Right atrium auricular region (tissue), 2 donors: ENCODE measurements around the gene INPP5A. TPM values are rescaled to one million over a fixed set of nuclear protein-coding genes. Genes with fewer than 3 reads are reported as not detected.

Experiments used
- DNase-seq: peaks from one replicate; pipeline ENCODE4 v3.0.0-alpha.2; 2019; ENCODE audit warnings: low spot score
- H3K27ac ChIP-seq, 2 donors: fragments of 200-600 bp; sonication (generic); 1 replicate in 1 of 2; 2 replicates in 1 of 2; pipeline ENCODE4 v1.5.1; 2016 to 2019
- H3K27me3 ChIP-seq, 2 donors: fragments of 200-600 bp; sonication (generic); one replicate each; pipeline versions ENCODE4 v1.5.1 to v1.6.0; 2017 to 2019
- H3K36me3 ChIP-seq: fragments of 200-600 bp; sonication (generic); one replicate; pipeline ENCODE4 v1.5.1; 2016
- H3K4me1 ChIP-seq, 2 donors: fragments of 200-600 bp; sonication (generic); one replicate each; pipeline versions ENCODE4 v1.5.1 to v1.6.0; 2017 to 2019
- H3K4me3 ChIP-seq, 2 donors: fragments of 200-600 bp; sonication (generic); 1 replicate in 1 of 2; 2 replicates in 1 of 2; pipeline ENCODE4 v1.5.1; 2017 to 2019; ENCODE audit warnings: mild to moderate bottlenecking in 1 of 2, moderate library complexity in 1 of 2
- H3K9me3 ChIP-seq, 2 donors: fragments of 200-600 bp; sonication (generic); one replicate each; pipeline ENCODE4 v1.5.1; 2019
- total RNA-seq, 2 donors: library from RNA; depleted of rRNA; stranded (reverse); fragments of >200 nt; gene quantifications; one replicate each; pipeline ENCODE4 v1.1.0, GENCODE V29; 2016
- TF ChIP-seq, protein P1 (sequence below), 2 donors: fragments of 200-600 bp; sonication (generic); IDR thresholded peaks; one replicate each; pipeline ENCODE4 v1.5.1; 2019; ENCODE audit warnings: antibody characterized with exemption in 2 of 2

The INPP5A gene
- total RNA-seq, 2 donors from 2014 or later: 116 to 143 TPM

DNA sequence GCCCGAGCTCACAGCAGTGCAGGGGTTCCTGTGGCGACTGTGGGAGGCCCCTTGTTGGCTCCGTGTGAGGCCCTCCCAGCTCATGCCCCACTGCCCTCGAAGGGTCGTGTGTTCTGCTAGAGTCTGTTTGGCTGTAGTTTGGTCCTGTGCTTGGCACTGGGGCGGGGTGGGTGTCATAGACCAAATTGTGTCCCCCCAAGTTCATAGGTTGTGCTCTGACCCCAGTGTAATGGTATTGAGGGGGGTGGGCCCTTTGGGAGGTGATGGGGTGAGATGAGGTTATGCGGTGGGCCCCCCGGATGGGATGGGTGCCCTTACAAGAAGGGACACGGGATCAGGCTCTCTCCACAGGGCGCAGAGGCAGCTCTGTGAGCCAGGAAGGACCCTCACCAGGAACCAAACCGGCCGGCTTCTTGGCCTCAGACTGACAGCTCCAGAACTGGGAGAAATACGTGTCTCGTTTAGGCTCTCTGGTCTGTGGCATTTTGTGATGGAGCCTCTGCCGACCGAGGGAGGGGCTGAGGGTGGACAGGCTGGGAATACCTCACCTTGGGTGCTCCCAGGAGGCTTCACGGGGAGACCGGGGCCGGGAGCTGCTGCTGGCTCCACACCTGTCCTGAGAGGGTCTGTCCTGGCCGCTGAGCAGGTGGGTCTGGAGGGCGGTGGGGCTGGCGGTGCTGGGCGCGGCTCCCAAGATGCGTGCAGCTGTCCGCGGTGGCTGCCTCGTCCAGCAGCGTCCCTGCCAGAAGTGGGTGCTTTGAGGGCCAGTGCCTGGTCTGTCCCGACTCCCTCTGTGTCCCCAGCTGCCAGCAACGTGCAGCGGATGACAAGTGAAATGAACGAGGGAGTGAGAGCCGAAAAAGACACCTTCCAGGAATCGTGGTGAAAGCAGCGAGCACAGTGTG is 89.4 kb downstream of the INPP5A start:
- no peak for DNase-seq
- TF ChIP-seq, protein P1, sequence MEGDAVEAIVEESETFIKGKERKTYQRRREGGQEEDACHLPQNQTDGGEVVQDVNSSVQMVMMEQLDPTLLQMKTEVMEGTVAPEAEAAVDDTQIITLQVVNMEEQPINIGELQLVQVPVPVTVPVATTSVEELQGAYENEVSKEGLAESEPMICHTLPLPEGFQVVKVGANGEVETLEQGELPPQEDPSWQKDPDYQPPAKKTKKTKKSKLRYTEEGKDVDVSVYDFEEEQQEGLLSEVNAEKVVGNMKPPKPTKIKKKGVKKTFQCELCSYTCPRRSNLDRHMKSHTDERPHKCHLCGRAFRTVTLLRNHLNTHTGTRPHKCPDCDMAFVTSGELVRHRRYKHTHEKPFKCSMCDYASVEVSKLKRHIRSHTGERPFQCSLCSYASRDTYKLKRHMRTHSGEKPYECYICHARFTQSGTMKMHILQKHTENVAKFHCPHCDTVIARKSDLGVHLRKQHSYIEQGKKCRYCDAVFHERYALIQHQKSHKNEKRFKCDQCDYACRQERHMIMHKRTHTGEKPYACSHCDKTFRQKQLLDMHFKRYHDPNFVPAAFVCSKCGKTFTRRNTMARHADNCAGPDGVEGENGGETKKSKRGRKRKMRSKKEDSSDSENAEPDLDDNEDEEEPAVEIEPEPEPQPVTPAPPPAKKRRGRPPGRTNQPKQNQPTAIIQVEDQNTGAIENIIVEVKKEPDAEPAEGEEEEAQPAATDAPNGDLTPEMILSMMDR (IDR thresholded peaks at IDR 0.05): no peak
- Histone ChIP-seq H3K27ac (peak overlapping the region; percentile 94 to 95), H3K27me3 (no peaks in the 10 kb centered on the region), H3K4me3 (peak overlapping the region in 1 of 2 donors; percentile 19), H3K9me3 (no peaks in the 10 kb centered on the region), H3K36me3 (no peaks in the 10 kb centered on the region), H3K4me1 (peaks cover 0 to 68% of the 10 kb centered on the region in 2 donors)

DNA sequence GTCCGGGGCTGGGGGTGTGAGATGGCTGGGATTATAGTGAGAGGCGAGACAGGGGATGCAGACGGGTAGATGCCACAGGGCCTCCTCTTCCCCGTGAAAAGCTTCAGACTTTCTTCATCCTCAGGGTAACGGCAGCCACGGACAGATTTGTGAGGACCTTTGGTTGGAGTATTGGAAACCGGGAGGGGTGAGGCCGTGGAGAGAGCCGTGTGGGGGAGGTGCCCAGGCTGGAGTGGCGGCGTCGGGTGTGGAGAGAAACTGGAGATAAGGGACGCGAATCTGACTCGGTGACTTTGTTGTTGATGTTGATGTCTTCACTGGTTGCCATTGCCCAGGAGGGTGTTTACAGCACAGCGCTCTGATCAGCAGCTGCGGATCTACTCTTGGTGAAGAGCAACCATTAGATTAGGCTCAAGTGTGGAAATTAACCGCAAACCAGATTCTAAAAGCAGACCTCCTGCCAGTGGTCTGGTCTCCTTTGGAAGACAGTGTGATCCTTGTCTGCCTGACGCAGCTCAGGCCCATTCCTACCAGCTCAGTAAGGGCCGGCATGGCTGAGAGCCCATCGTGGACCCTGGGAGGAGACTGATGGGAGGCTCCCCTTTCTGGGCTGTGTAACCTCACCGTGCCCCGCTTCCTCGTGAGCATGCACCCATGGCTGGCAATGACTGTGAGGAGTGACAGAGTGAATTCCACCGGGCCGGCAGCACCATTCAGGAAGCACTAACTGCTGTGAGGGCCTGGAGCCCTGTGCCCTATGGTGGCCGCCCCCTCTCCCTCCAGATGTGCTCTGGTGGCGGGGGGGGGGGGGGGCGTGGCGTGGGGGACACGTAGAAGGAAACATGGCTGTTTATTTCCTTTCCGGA is 90.3 kb downstream of the INPP5A start:
- TF ChIP-seq, protein P1 (IDR thresholded peaks at IDR 0.05): no peak
- no peaks in the 10 kb centered on the region for H3K9me3 ChIP-seq
- H3K4me1 ChIP-seq: peaks cover 0 to 76% of the 10 kb centered on the region in 2 donors
- no peaks in the 10 kb centered on the region for H3K27me3 ChIP-seq
- peak overlapping the region in 1 of 2 donors; percentile 9 for H3K4me3 ChIP-seq
- H3K27ac ChIP-seq: peak overlapping the region; percentile 94 to 95
- peak; percentile 71 for DNase-seq
- no peaks in the 10 kb centered on the region for H3K36me3 ChIP-seq

DNA sequence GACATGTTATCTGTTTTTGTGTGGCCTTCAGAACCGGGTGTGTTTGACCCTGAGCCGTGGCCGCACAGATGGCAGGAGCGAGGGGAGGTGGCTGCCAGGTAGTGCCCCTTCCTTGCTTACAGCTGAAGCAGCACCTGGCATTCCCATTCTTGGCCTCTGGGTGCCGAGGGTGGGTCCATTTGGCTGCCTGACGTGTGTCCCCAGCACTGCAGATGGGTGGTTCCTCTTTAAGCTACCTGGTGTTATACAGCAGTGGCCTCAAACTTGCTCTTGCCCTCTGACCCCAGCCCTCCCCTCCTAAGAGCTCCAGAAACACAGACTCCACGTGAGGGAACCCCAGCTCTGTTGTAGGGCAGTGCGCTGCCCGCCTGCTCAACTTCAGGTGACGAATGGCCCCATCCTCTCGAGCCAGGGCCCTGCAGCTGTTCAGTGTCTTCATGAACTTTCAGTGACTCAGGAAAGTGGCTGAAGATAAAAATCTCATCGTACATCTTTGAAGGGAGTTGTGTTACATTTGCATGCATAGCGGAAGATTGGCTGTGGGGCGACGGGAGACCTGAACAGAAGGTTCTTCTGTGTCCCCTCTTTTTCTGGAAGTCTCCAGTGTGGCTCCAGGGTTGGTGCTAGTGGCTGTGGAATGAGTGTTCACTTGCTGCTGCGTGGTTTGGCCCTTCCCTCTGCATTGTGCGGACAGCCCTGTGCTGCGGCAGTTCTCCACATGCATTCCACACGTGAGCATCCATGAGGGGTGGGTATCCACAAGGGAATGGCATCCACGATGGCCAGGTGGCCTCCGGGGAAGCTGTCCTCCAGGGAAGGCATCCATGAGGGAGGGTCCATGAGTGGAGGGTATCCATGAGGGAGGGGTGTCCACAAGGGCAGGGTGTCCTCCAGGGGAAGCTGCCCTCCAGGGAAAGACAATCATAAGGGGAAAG is 91.6 kb downstream of the INPP5A start:
- Histone ChIP-seq H3K4me3 (no peak overlapping the region), H3K36me3 (no peaks in the 10 kb centered on the region), H3K4me1 (peaks cover 0 to 90% of the 10 kb centered on the region in 2 donors)

DNA sequence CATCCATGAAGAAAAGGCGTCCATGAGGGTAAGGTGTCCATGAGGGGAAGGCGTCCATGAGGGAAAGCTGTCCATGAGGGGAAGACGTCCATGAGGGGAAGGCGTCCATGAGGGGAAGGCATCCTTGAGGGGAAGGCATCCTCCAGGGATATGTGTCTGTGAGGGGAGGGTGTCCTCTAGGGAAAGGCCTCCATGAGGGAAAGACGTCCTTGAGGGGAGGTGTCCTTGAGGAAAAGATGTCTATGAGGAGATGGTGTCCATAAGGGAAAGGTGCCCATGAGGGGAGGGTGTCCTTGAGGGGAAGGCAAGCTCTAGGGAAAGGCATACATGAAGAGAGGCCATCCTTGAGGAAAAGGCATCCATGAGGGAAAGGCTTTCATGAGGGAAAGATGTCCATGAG is 92.6 kb downstream of the INPP5A start:
- H3K36me3 ChIP-seq: no peaks in the 10 kb centered on the region

More for the DNA sequence above, 91.6 kb downstream of the INPP5A start:
- Histone ChIP-seq H3K27ac (peak overlapping the region; percentile 94 to 95), H3K9me3 (no peaks in the 10 kb centered on the region), H3K27me3 (no peaks in the 10 kb centered on the region)
- no peak for DNase-seq
- TF ChIP-seq, protein P1 (IDR thresholded peaks at IDR 0.05): no peak

More for the DNA sequence above, 92.6 kb downstream of the INPP5A start:
- TF ChIP-seq, protein P1 (IDR thresholded peaks at IDR 0.05): no peak
- no peak overlapping the region for H3K4me3 ChIP-seq
- DNase-seq: no peak
- peaks cover 0 to 90% of the 10 kb centered on the region in 2 donors for H3K4me1 ChIP-seq
- no peaks in the 10 kb centered on the region for H3K27me3 ChIP-seq
- H3K9me3 ChIP-seq: no peaks in the 10 kb centered on the region
- peak overlapping the region; percentile 94 to 95 for H3K27ac ChIP-seq
